Activated CD4-positive, alpha-beta T cell treated with anti-CD3 and anti-CD28 coated beads for 36 hours (primary cell): ENCODE data around the gene MYZAP. TPM values are rescaled to one million over a fixed set of nuclear protein-coding genes. Genes with fewer than 3 reads are reported as not detected.
A peak's percentile ranks its signal among the peaks of the same experiment; 100 is the strongest.

Experiments used
- ATAC-seq: fragments of 200-7000 bp; cut with Tn5 transposase; one replicate; pipeline ENCODE4 v1.10.0; 2021; ENCODE audit warnings: mild to moderate bottlenecking, moderate library complexity
- CTCF ChIA-PET: fragments of 350-600 bp; sonication (Branson Sonifier 250); formaldehyde crosslinking; loops from one replicate; lab custom pipeline; 2021; ENCODE audit warnings: antibody characterized with exemption; lab: Charles Lee
- POLR2A ChIA-PET: fragments of 350-600 bp; sonication (Branson Sonifier 250); formaldehyde crosslinking; loops from one replicate; lab custom pipeline; 2021; ENCODE audit warnings: antibody characterized with exemption, inconsistent platforms; lab: Charles Lee
- DNase-seq: peaks from one replicate; pipeline ENCODE4 v3.0.0-alpha.2; 2020
- H3K27ac Mint-ChIP-seq: one replicate; pipeline ENCODE4 v1.8.0; 2021; ENCODE audit warnings: mixed read lengths
- H3K27me3 Mint-ChIP-seq: one replicate; pipeline ENCODE4 v1.8.0; 2021; ENCODE audit warnings: mixed read lengths
- H3K36me3 Mint-ChIP-seq: one replicate; pipeline ENCODE4 v1.8.0; 2021; ENCODE audit warnings: low read depth, mixed read lengths
- H3K4me1 Mint-ChIP-seq: one replicate; pipeline ENCODE4 v1.8.0; 2021; ENCODE audit warnings: mixed read lengths
- H3K4me3 Mint-ChIP-seq: one replicate; pipeline ENCODE4 v1.8.0; 2021; ENCODE audit warnings: mild to moderate bottlenecking, moderate library complexity, mixed read lengths
- H3K9me3 Mint-ChIP-seq: one replicate; pipeline ENCODE4 v1.8.0; 2021; ENCODE audit warnings: low read depth, mixed read lengths
- intact Hi-C, 2 experiments: fragments of 100-400 bp; cut with DNase I in 1 of 2; cut with micrococcal nuclease in 1 of 2; formaldehyde crosslinking; loops; one replicate each; pipeline versions ENCODE4 v1.14.2 to v1.15.1; 2022 to 2024; cut with DNase I, micrococcal nuclease
- total RNA-seq, 2 experiments: library from RNA; stranded (reverse); gene quantifications; one replicate each; pipeline ENCODE4 v1.2.3, GENCODE V29; 2021

The MYZAP gene
- total RNA-seq, 2 experiments from 2014 or later = 0.11 TPM

DNA sequence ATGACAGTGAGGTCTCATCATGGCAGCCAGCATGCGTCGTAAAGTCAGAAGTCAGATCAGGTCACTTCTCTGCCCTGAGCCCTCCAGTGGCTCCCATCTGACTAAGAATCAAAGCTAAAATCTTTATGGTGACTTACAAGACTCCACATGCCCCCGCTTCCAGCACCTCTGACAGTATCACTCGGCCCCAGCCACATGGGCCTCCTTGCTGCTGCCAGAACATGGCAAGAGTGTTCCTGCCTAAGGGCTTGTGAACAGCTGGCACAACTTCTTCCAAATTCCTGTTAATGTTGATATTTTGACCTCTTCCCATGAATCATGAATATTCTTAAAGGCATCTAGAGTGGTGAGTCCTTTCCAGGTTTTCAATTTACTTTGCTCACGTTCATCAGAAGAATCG, 135.3 kb downstream of the MYZAP start:
- ChIA-PET CTCF (no interaction called here), POLR2A (no interaction called here)
- DNase-seq (no peak), ATAC-seq (no peak)
- intact Hi-C loops = no loop called here
- Mint-ChIP-seq H3K9me3 (peaks cover 3% of the 10 kb centered on the region), H3K27ac (no peak overlapping the region), H3K36me3 (peaks cover 18% of the 10 kb centered on the region), H3K27me3 (no peaks in the 10 kb centered on the region), H3K4me3 (no peak overlapping the region), H3K4me1 (no peaks in the 10 kb centered on the region)

DNA sequence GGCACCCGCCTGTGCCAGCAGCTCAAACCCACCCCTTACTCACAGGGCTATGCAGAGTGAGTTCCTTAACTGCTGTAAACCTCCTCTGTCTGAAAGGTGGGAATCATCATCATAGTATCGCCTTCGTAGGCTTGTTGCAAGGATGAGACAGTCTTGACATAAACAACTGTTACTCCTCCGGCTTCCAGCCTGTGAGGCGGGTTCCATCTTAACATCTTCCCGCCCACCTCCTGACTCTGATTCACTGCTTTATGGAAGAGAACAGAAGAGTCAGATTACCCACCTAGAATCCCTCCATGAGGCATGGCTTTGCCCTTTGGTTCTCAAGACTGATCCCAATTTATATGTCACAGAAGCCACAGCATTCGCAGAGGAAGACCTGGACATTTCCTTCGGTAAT, 136.7 kb downstream of the MYZAP start:
- peaks cover 9% of the 10 kb centered on the region for H3K36me3 Mint-ChIP-seq
- CTCF ChIA-PET = interaction anchor here (0.5 to 1.0 kb wide), 3 partner anchors 10 to 773 kb away, joined by 3 read pairs; no protein-coding TSS in a partner anchor
- H3K27ac Mint-ChIP-seq = no peak overlapping the region
- H3K27me3 Mint-ChIP-seq = no peaks in the 10 kb centered on the region
- intact Hi-C loops = no loop called here
- POLR2A ChIA-PET = no interaction called here
- peaks cover 3% of the 10 kb centered on the region for H3K9me3 Mint-ChIP-seq
- ATAC-seq (no peak), DNase-seq (no peak)
- no peak overlapping the region for H3K4me3 Mint-ChIP-seq
- peaks cover 6% of the 10 kb centered on the region for H3K4me1 Mint-ChIP-seq

DNA sequence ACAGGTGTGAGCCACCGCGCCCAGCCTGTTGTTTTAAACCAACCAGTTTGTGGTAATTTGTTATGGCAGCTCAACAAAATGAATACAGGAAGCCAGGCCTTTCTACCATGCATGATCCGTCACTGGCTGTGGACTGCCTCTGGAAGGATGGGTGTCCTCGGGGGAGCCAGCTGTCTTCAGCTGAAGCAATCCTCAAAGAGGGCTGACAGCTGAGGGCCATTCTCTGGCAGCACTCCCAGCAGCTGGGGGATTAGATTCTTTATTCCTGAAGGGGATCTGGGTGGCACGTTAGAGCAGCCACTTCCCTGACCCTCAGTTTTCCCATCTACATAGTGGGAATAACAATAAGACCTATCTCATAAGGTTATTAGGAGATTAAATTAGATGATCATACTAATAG, 139.2 kb downstream of the MYZAP start:
- ATAC-seq (no peak), DNase-seq (no peak)
- H3K4me3 Mint-ChIP-seq = no peak overlapping the region
- peaks cover 6% of the 10 kb centered on the region for H3K4me1 Mint-ChIP-seq
- ChIA-PET CTCF (interaction anchor here (0.5 to 4.6 kb wide), 9 partner anchors 18 to 733 kb away, joined by 3 to 36 read pairs (median 3); no protein-coding TSS in a partner anchor), POLR2A (no interaction called here)
- no peak overlapping the region for H3K27ac Mint-ChIP-seq
- H3K36me3 Mint-ChIP-seq = no peaks in the 10 kb centered on the region
- intact Hi-C loops = no loop called here
- no peaks in the 10 kb centered on the region for H3K9me3 Mint-ChIP-seq
- no peaks in the 10 kb centered on the region for H3K27me3 Mint-ChIP-seq

DNA sequence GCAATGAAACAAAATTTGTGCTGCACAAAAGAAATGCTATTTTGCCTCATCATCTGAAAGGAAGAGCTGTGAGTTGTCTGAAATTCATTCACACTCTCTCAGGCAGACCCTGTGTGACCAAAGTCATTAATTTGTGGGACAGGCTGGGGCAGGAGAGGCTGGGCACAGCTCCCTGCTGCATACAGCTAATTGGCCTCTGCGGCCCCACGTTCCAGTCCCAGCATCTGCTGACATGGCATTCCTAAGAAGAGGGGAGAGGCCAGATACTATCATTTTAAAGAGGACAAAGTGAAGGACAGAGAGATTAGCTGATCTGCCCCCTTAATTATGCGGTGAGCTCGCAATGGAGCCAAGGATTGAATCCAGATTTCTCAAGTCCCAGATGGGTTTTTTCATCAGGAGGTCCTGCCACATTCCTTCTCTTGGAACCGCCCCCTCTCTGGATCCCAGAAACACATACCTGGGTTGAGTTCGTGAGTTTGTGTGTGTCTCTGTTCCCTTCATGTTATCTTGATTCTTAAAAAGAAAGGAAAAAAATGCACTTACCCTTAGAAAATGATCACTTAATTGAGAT, 139.9 kb downstream of the MYZAP start:
- H3K4me3 Mint-ChIP-seq = no peak overlapping the region
- DNase-seq (no peak), ATAC-seq (no peak)
- H3K9me3 Mint-ChIP-seq = no peaks in the 10 kb centered on the region
- ChIA-PET CTCF (interaction anchor here (0.6 to 4.6 kb wide), 19 partner anchors 8 to 927 kb away, joined by 3 to 36 read pairs (median 4); no protein-coding TSS in a partner anchor), POLR2A (no interaction called here)
- H3K4me1 Mint-ChIP-seq = peaks cover 6% of the 10 kb centered on the region
- intact Hi-C loops = loop anchor here (1.0 to 2.0 kb wide), 3 partner anchors 129 to 339 kb away; no protein-coding TSS in a partner anchor
- H3K36me3 Mint-ChIP-seq = no peaks in the 10 kb centered on the region
- H3K27ac Mint-ChIP-seq = no peak overlapping the region
- no peaks in the 10 kb centered on the region for H3K27me3 Mint-ChIP-seq

DNA sequence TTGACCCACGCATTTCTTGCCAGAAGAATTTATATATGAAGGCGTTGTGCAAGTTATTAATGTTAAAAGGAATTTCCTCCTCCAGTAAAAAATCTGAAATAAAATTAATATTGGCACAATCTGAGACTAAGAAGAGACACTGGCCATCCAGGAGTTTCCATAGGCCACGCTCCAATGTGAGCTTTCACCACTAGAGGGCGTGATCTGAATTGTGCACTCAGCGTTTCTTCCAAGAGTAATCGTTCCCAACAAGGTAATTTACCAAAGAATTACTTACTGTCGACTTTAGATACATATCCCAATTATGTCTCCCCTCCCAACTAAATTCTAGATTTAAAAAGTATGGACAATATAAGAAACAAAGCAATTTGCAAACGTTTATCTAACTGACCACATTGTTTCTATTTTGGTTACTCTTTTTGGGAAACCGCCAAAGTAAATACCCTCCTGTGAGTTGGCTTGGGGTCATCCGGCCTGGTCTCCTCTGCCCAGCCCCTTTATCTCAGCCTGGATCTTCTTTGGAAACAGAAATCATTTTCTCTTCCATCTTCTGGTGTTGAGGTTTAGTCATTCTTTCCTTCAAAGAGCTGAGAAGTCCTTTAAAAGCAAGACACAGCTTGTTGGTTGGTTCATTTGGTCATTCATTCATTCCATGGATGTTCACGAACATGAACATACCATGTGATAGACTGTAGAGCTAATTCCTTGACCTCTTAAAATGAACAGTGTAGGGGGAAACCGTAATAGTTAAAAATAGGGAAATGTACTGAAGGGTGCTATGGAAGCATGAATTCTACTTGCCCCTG, 141.0 kb downstream of the MYZAP start:
- Mint-ChIP-seq H3K4me3 (no peak overlapping the region), H3K4me1 (peaks cover 9% of the 10 kb centered on the region), H3K27me3 (no peaks in the 10 kb centered on the region), H3K27ac (no peak overlapping the region), H3K9me3 (no peaks in the 10 kb centered on the region), H3K36me3 (no peaks in the 10 kb centered on the region)
- POLR2A ChIA-PET = no interaction called here
- CTCF ChIA-PET = interaction anchor here (0.6 to 4.6 kb wide), 28 partner anchors 9 to 657 kb away, joined by 3 to 36 read pairs (median 4); partner anchors contain the start of gene POLR2M
- ATAC-seq = peak; percentile 36
- DNase-seq = peak; percentile 69
- intact Hi-C loops = loop anchor here (1.0 to 2.0 kb wide), 3 partner anchors 128 to 338 kb away; no protein-coding TSS in a partner anchor

DNA sequence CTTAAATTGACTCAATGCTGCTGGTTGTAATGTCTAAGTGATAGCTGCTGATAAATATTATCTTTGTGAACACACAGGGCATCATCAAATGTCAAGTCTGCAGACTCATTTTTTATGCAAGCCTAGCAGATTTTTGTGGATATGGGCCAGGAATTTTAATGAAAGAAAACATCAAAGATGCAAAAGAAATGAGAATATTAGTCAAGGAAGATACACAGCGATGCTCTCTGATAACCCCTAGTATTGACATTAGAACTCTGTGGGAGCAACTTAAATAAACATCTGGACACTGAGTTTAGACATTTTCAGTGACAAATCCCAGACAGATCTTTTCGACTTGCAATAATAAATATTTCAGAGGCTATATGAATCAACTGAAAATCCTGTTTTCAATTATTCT, 143.2 kb downstream of the MYZAP start:
- intact Hi-C loops = no loop called here
- Mint-ChIP-seq H3K36me3 (no peaks in the 10 kb centered on the region), H3K27ac (no peak overlapping the region), H3K27me3 (no peaks in the 10 kb centered on the region), H3K4me1 (peaks cover 9% of the 10 kb centered on the region), H3K9me3 (no peaks in the 10 kb centered on the region), H3K4me3 (no peak overlapping the region)
- DNase-seq (no peak), ATAC-seq (no peak)
- POLR2A ChIA-PET = no interaction called here
- CTCF ChIA-PET = interaction anchor here (0.8 to 4.6 kb wide), 4 partner anchors 9 to 342 kb away, joined by 3 to 36 read pairs (median 4); no protein-coding TSS in a partner anchor

Other genes with a start within 250 kb of the MYZAP start
- gene CGNL1, start 215.4 kb upstream of the MYZAP start, total RNA-seq = not detected
- gene POLR2M, start 114.8 kb downstream of the MYZAP start, total RNA-seq = 10 to 100 TPM; 76.1 to 87.2 TPM